ENCODE measurements around the gene LRRC37A3.
"Not testable (repeated sequence)": the region's sequence is repeated elsewhere in the genome, so short reads cannot be mapped to it uniquely, and the experiment has no call there.

Gene LRRC37A3

GRCh38 chr17:64829824-64830630, 89.3 kb downstream of the LRRC37A3 start:
- not testable (repeated sequence) for DNase-seq

GRCh38 chr17:64829068-64829467, 90.2 kb downstream of the LRRC37A3 start:
- not testable (repeated sequence) for DNase-seq

- not testable (repeated sequence) for DNase-seq
These were observed 100.4 kb downstream of the LRRC37A3 start for GRCh38 chr17:64818904-64819303.

- not testable (repeated sequence) for DNase-seq
These were observed 103.5 kb downstream of the LRRC37A3 start for GRCh38 chr17:64815833-64816198.

- not testable (repeated sequence) for DNase-seq
These were observed 104.1 kb downstream of the LRRC37A3 start for GRCh38 chr17:64814993-64815832.

GRCh38 chr17:64808178-64808977, 110.9 kb downstream of the LRRC37A3 start:
- peak; percentile 52 to 80 for DNase-seq
